Gastrocnemius medialis (tissue), 4 donors: ENCODE measurements around the gene BCAT1.
"Not testable (repeated sequence)": the region's sequence is repeated elsewhere in the genome, so short reads cannot be mapped to it uniquely, and the experiment has no call there.

Experiments used
- POLR2A ChIP-seq, 2 donors: fragments of 450-650 bp; IDR thresholded peaks; one replicate each; pipeline ENCODE4 v1.6.1; 2017; ENCODE audit warnings: antibody characterized with exemption in 2 of 2, mild to moderate bottlenecking in 2 of 2, moderate library complexity in 2 of 2
- TF ChIP-seq, protein P1 (sequence below), 5 experiments: fragments of 450-650 bp in 3 of 5; fragments of 200-600 bp in 2 of 5; sonication (generic) in 2 of 5; IDR thresholded peaks in 4 of 5; conservative IDR thresholded peaks in 1 of 5; 1 replicate in 4 of 5; 2 replicates in 1 of 5; pipeline ENCODE4 v1.5.1; 2016 to 2019; ENCODE audit warnings: antibody characterized with exemption in 5 of 5, mild to moderate bottlenecking in 3 of 5, moderate library complexity in 3 of 5

DNA sequence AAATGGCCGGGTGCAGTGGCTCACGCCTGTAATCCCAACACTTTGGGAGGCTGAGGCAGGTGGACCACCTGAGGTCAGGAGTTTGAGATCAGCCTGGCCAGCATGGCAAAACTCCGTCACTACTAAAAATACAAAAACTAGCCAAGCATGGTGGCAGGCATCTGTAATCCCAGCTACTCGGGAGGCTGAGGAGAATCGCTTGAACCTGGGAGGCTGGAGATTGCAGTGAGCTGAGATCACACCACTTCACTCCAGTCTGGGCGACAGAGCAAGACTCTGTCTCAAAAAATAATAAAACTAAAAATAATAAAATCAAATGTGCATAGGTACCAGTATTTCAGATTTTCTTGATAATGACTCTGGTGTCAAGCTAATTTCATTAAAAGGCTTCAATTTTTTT lies 9.3 kb downstream of the BCAT1 start:
- TF ChIP-seq, protein P1, sequence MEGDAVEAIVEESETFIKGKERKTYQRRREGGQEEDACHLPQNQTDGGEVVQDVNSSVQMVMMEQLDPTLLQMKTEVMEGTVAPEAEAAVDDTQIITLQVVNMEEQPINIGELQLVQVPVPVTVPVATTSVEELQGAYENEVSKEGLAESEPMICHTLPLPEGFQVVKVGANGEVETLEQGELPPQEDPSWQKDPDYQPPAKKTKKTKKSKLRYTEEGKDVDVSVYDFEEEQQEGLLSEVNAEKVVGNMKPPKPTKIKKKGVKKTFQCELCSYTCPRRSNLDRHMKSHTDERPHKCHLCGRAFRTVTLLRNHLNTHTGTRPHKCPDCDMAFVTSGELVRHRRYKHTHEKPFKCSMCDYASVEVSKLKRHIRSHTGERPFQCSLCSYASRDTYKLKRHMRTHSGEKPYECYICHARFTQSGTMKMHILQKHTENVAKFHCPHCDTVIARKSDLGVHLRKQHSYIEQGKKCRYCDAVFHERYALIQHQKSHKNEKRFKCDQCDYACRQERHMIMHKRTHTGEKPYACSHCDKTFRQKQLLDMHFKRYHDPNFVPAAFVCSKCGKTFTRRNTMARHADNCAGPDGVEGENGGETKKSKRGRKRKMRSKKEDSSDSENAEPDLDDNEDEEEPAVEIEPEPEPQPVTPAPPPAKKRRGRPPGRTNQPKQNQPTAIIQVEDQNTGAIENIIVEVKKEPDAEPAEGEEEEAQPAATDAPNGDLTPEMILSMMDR (IDR thresholded peaks at IDR 0.05 in 4 of 5, conservative IDR thresholded peaks at IDR 0.05 in 1 of 5) = not testable (repeated sequence)
- not testable (repeated sequence) for TF ChIP-seq POLR2A (IDR thresholded peaks at IDR 0.05)
